Hepatocyte (in vitro differentiated cells): Measurements from ENCODE around the gene AXIN2.

Experiments
- EZH2 ChIP-seq: fragments of 200-600 bp; sonication (generic); IDR thresholded peaks from 2 replicates; pipeline ENCODE4 v1.6.1; 2016; ENCODE audit warnings: antibody characterized with exemption, mild to moderate bottlenecking, borderline replicate concordance
- EZH2phosphoT487 ChIP-seq: fragments of 200-600 bp; sonication (generic); IDR thresholded peaks from one replicate; pipeline ENCODE4 v1.6.1; 2018; ENCODE audit warnings: antibody characterized with exemption, mild to moderate bottlenecking, low read depth, moderate library complexity; ENCODE audit not compliant: unreplicated experiment, severe bottlenecking
- TF ChIP-seq, protein P1 (sequence below): fragments of 200-600 bp; sonication (generic); IDR thresholded peaks from 2 replicates; pipeline ENCODE4 v1.5.1; 2016; ENCODE audit warnings: antibody characterized with exemption, mild to moderate bottlenecking; ENCODE audit not compliant: poor library complexity

DNA sequence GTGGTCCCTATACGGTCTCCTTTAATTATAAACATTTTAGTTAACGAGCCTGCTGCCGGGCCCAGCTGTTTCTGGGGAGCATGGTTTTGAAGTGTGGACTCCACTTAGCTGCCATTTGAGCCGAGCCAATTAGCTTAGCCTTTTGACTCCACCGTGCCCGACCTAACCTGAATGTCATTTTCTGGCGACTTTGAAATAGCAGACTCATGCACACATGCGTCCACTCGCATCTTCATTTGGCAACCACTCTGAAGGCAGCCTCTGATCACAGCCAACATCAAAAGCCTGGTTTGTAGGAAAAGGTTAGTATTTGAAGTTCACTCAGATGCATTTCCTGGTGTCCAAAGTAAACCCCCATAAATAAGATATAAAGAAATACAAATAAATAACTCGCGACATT is 16.8 kb downstream of the AXIN2 start:
- TF ChIP-seq, protein P1, sequence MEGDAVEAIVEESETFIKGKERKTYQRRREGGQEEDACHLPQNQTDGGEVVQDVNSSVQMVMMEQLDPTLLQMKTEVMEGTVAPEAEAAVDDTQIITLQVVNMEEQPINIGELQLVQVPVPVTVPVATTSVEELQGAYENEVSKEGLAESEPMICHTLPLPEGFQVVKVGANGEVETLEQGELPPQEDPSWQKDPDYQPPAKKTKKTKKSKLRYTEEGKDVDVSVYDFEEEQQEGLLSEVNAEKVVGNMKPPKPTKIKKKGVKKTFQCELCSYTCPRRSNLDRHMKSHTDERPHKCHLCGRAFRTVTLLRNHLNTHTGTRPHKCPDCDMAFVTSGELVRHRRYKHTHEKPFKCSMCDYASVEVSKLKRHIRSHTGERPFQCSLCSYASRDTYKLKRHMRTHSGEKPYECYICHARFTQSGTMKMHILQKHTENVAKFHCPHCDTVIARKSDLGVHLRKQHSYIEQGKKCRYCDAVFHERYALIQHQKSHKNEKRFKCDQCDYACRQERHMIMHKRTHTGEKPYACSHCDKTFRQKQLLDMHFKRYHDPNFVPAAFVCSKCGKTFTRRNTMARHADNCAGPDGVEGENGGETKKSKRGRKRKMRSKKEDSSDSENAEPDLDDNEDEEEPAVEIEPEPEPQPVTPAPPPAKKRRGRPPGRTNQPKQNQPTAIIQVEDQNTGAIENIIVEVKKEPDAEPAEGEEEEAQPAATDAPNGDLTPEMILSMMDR = no peak
- TF ChIP-seq EZH2 = no peak
- no peak for TF ChIP-seq EZH2phosphoT487
